ENCODE measurements around the gene RAB30.
"Not testable (repeated sequence)": the region's sequence is repeated elsewhere in the genome, so short reads cannot be mapped to it uniquely, and the experiment has no call there.

The RAB30 gene

DNA sequence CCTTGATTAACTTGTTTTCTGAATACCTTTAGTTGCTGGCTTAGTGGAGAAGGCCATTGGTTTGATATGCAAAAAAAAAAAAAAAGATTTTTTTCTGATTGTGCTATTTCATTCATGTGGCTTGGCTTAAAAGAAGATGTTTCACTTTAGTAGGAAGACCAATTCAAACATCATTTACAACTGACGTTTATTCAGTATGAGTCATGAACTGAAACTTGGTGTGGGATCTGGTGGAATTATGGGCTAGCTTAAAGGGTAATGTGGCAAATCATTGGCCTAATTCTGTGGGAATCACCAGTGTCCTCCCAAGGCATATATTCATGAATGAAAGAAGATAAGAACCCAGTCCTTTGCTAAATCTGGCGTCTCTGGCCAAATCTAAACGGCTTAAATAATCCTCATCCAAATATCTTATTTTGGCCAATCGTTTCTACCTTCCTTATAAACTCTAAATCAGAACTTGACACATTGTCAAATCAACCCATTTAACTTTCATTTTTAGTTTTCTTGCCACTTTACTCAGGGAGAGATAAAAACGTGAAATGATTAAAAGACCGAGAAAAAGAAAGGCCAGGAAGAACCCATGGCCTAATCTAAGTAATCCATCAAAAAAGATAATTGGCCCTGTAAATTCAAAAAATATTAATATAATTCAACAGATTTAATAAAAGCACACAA is 93.1 kb downstream of the RAB30 start:
- no peak for DNase-seq
- Histone ChIP-seq H3K36me3 (peaks cover 15% of the 10 kb centered on the region), H3K27me3 (no peaks in the 10 kb centered on the region), H3K4me3 (ENCODE audit: low read depth, low read length) (no peak overlapping the region), H3K9me3 (no peaks in the 10 kb centered on the region), H3K4me1 (no peaks in the 10 kb centered on the region; the same call in none of the 2 replicates)
- TF ChIP-seq, protein P1, sequence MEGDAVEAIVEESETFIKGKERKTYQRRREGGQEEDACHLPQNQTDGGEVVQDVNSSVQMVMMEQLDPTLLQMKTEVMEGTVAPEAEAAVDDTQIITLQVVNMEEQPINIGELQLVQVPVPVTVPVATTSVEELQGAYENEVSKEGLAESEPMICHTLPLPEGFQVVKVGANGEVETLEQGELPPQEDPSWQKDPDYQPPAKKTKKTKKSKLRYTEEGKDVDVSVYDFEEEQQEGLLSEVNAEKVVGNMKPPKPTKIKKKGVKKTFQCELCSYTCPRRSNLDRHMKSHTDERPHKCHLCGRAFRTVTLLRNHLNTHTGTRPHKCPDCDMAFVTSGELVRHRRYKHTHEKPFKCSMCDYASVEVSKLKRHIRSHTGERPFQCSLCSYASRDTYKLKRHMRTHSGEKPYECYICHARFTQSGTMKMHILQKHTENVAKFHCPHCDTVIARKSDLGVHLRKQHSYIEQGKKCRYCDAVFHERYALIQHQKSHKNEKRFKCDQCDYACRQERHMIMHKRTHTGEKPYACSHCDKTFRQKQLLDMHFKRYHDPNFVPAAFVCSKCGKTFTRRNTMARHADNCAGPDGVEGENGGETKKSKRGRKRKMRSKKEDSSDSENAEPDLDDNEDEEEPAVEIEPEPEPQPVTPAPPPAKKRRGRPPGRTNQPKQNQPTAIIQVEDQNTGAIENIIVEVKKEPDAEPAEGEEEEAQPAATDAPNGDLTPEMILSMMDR (IDR thresholded peaks at IDR 0.05; ENCODE audit: low read depth, low read length) = no peak

DNA sequence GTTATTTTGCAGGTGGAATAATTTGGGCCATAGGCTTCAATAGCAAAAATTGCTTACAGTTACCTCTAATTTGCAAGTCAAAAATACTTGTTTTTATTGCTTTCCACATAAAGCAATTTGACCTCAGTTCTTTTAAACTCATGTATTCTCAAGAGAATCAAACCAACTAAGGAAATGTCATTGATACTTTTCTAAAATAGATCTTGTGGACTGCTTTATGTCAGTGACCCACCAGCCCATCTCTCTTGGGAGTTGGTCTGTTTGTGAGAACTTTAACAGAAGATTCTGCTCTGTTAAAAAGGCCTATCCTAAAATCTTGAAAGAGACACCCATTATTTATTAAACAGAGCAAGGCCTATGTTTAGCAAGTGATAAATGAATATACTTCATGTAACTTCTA is 94.9 kb downstream of the RAB30 start:
- DNase-seq = no peak
- TF ChIP-seq, protein P1 (IDR thresholded peaks at IDR 0.05; ENCODE audit: low read depth, low read length) = no peak
- Histone ChIP-seq H3K27me3 (no peaks in the 10 kb centered on the region), H3K36me3 (peaks cover 5% of the 10 kb centered on the region; the same call in 1 of the 2 replicates), H3K4me1 (no peaks in the 10 kb centered on the region; the same call in none of the 2 replicates), H3K4me3 (ENCODE audit: low read depth, low read length) (no peak overlapping the region), H3K9me3 (no peaks in the 10 kb centered on the region)

DNA sequence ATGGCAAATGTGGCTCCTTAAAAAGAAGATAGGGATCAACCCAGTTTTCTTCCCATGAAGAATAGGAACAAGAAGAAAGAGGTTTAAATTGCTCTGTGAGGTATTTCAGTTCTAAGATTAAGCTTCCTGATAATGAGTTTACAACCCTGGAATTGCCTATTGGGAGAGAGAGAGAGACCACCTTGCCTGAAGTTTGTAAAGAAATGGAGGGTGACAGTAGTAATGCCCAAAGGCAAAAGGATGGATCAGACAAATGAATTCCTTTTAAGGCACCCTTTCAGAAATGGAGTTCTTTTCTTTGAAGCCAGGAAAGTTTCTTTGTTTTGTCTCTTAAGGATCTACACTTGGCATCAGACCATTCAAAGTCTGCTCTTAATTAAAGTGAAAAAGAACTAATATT is 95.8 kb downstream of the RAB30 start:
- no peak for DNase-seq
- Histone ChIP-seq H3K4me3 (ENCODE audit: low read depth, low read length) (no peak overlapping the region), H3K27me3 (no peaks in the 10 kb centered on the region), H3K4me1 (no peaks in the 10 kb centered on the region; the same call in none of the 2 replicates), H3K36me3 (no peaks in the 10 kb centered on the region), H3K9me3 (no peaks in the 10 kb centered on the region)
- TF ChIP-seq, protein P1 (IDR thresholded peaks at IDR 0.05; ENCODE audit: low read depth, low read length) = no peak

DNA sequence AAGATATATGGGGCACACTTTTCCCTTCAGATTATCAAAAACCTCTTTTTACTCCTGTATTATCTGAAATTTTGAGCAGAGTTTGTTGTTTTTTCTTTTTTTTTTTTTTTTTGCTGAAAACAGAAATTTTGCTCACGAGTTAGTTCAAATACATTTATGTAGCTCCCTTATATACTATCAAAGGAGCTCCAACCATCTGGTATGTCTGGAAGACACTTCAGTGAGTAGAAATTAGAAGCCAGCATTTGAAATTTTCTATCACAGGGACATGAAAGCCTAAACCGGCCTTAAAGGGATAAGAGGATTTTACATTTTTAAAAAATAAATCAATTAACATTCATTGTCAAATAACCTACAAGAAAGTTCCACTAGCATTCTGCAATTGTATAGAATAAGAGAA is 96.8 kb downstream of the RAB30 start:
- Histone ChIP-seq H3K4me3 (ENCODE audit: low read depth, low read length) (no peak overlapping the region), H3K4me1 (no peaks in the 10 kb centered on the region; the same call in none of the 2 replicates), H3K9me3 (no peaks in the 10 kb centered on the region), H3K27me3 (no peaks in the 10 kb centered on the region), H3K36me3 (no peaks in the 10 kb centered on the region)
- TF ChIP-seq, protein P1 (IDR thresholded peaks at IDR 0.05; ENCODE audit: low read depth, low read length) = no peak
- DNase-seq = no peak

DNA sequence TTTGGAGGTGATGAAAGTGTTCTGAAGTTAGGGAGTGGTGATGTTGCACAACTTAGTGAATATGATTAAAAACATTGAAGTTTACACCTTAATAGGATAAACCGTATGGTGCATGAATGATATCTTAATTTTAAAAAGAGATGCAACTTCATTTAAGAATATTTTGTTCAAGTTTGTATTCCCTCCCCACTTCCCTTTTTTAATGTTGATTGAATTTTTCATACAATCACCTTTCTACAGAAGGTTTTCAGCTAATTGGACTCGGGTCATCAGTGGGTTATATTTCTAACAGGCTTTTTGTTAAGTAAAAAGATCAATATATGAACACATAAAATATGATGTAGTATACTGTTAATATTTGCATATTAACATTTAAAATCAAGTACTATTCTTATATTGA is 97.6 kb downstream of the RAB30 start:
- Histone ChIP-seq H3K4me3 (ENCODE audit: low read depth, low read length) (no peak overlapping the region), H3K36me3 (no peaks in the 10 kb centered on the region), H3K9me3 (no peaks in the 10 kb centered on the region), H3K4me1 (no peaks in the 10 kb centered on the region; the same call in none of the 2 replicates), H3K27me3 (no peaks in the 10 kb centered on the region)
- TF ChIP-seq, protein P1 (IDR thresholded peaks at IDR 0.05; ENCODE audit: low read depth, low read length) = no peak
- DNase-seq = no peak

DNA sequence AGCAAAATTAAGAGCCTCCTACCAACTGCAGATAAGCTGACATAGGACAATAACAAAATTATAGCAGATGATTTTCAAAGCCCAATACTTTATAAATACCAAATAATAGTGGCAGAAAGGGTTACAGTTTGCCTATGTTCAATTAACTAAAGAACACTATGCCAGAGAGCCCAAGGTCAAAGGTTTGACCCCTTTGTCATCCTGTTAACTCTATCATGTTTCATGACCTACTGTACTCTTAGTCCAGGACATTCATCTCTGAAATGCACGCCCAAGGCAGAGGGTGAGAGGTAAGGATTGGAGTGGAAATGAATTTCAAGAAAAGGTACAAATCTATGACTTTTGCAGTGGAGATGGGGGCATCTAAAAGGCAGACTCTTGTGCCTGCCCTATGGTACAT is 99.6 kb downstream of the RAB30 start:
- no peak overlapping the region for H3K4me3 ChIP-seq (ENCODE audit: low read depth, low read length)
- H3K36me3 ChIP-seq = no peaks in the 10 kb centered on the region
- H3K9me3 ChIP-seq = no peaks in the 10 kb centered on the region
- DNase-seq = no peak
- TF ChIP-seq, protein P1 (IDR thresholded peaks at IDR 0.05; ENCODE audit: low read depth, low read length) = no peak
- H3K4me1 ChIP-seq = no peaks in the 10 kb centered on the region; the same call in 1 of the 2 replicates
- no peaks in the 10 kb centered on the region for H3K27me3 ChIP-seq

DNA sequence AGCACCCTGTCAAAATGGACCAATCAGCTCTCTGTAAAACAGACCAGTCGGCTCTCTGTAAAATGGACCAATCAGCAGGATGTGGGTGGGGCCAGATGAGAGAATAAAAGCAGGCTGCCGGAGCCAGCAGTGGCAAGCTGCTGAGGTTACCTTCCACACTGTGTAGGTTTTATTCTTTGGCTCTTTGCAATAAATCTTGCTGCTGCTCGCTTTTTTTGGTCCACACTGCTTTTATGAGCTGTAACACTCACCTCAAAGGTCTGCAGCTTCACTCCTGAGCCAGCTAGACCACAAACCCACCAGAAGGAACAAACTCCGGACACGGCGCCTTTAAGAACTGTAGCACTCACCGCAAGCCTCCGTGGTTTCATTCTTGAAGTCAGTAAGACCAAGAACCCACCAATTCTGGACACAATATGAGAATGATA is 100.2 kb downstream of the RAB30 start:
- not testable (repeated sequence) for H3K36me3 ChIP-seq; H3K4me1 ChIP-seq; DNase-seq; H3K4me3 ChIP-seq (ENCODE audit: low read depth, low read length); H3K9me3 ChIP-seq; H3K27me3 ChIP-seq

DNA sequence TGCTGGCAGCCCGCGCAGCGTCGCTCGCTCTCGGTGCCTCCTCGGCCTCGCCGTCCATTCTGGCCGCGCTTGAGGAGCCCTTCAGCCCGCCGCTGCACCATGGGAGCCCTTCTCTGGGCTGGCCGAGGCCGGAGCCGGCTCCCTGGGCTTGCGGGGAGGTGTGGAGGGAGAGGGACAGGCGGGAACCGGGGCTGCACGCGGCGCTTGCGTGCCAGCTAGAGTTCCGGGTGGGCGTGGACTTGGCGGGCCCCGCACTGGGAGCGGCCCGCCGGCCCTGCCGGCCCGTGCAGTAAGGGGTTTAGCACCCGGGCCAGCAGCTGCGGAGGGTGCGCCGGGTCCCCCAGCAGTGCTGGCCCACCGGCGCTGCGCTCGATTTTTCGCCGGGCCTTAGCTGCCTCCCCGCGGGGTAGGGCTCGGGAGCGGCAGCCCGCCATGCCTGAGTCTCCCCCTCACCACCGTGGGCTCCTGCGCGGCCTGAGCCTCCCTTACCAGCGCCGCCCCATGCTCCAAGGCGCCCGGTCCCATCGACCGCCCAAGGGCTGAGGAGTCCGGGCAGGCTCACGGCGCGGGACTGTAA is 101.1 kb downstream of the RAB30 start:
- H3K4me3 ChIP-seq (ENCODE audit: low read depth, low read length); H3K27me3 ChIP-seq; H3K36me3 ChIP-seq; DNase-seq; H3K9me3 ChIP-seq; H3K4me1 ChIP-seq: not testable (repeated sequence)
